ENCODE data around the gene LRMDA. TPM values are rescaled to one million over a fixed set of nuclear protein-coding genes. Genes with fewer than 3 reads are reported as not detected.

LRMDA gene
- total and polyA plus RNA-seq, 2 donors from 2014 or later: 23.2 to 48.6 TPM

- Histone ChIP-seq H3K4me3 (ENCODE audit: low read length in 3 of 3) (no peak overlapping the region), H3K27ac (ENCODE audit: low read depth in 2 of 2, low read length in 2 of 2) (no peak overlapping the region), H3K9me3 (ENCODE audit: control insufficient read depth in 2 of 3, insufficient read depth in 1 of 3, low read length in 3 of 3) (no peaks in the 10 kb centered on the region), H3K9ac (ENCODE audit: low read length in 3 of 3) (no peak overlapping the region), H3K27me3 (ENCODE audit: control insufficient read depth, insufficient read depth, low read length) (no peaks in the 10 kb centered on the region), H3K4me1 (ENCODE audit: control insufficient read depth in 2 of 3, insufficient read depth in 2 of 3, low read depth in 1 of 3, low read length in 3 of 3) (peaks cover 0 to 3% (median 3%) of the 10 kb centered on the region in 3 donors), H3K36me3 (ENCODE audit: control insufficient read depth in 2 of 3, insufficient read depth in 3 of 3, low read length in 3 of 3) (no peaks in the 10 kb centered on the region)
- TF ChIP-seq CTCF (IDR thresholded peaks at IDR 0.05; ENCODE audit: borderline replicate concordance, extremely low read depth, insufficient read depth): no peak
- peak; percentile 8 for FAIRE-seq
- DNase-seq: peak in 1 of 5 donors; percentile 44
- intact Hi-C loops (cut with DNase I): no loop called here
Measured at GRCh38 chr10:75544386-75544785, 113.0 kb downstream of the LRMDA start.

GRCh38 chr10:75544993-75545706 is 113.7 kb downstream of the LRMDA start:
- H3K27me3 ChIP-seq (ENCODE audit: control insufficient read depth, insufficient read depth, low read length): no peaks in the 10 kb centered on the region
- no peak for DNase-seq
- no peaks in the 10 kb centered on the region for H3K9me3 ChIP-seq (ENCODE audit: control insufficient read depth in 2 of 3, insufficient read depth in 1 of 3, low read length in 3 of 3)
- no peaks in the 10 kb centered on the region for H3K36me3 ChIP-seq (ENCODE audit: control insufficient read depth in 2 of 3, insufficient read depth in 3 of 3, low read length in 3 of 3)
- FAIRE-seq: no peak
- no peak overlapping the region for H3K9ac ChIP-seq (ENCODE audit: low read length in 3 of 3)
- H3K4me1 ChIP-seq (ENCODE audit: control insufficient read depth in 2 of 3, insufficient read depth in 2 of 3, low read depth in 1 of 3, low read length in 3 of 3): peaks cover 0 to 3% (median 3%) of the 10 kb centered on the region in 3 donors
- peak overlapping the region in 1 of 2 donors; percentile 7 for H3K27ac ChIP-seq (ENCODE audit: low read depth in 2 of 2, low read length in 2 of 2)
- no peak for TF ChIP-seq CTCF (IDR thresholded peaks at IDR 0.05; ENCODE audit: borderline replicate concordance, extremely low read depth, insufficient read depth)
- intact Hi-C loops (cut with DNase I): no loop called here
- H3K4me3 ChIP-seq (ENCODE audit: low read length in 3 of 3): no peak overlapping the region

- no peak for TF ChIP-seq CTCF (IDR thresholded peaks at IDR 0.05; ENCODE audit: borderline replicate concordance, extremely low read depth, insufficient read depth)
- FAIRE-seq (no peak), DNase-seq (no peak)
- no peak overlapping the region for H3K27ac ChIP-seq (ENCODE audit: low read depth in 2 of 2, low read length in 2 of 2)
- H3K36me3 ChIP-seq (ENCODE audit: control insufficient read depth in 2 of 3, insufficient read depth in 3 of 3, low read length in 3 of 3): no peaks in the 10 kb centered on the region
- no peak overlapping the region for H3K4me3 ChIP-seq (ENCODE audit: low read length in 3 of 3)
- no peaks in the 10 kb centered on the region for H3K27me3 ChIP-seq (ENCODE audit: control insufficient read depth, insufficient read depth, low read length)
- H3K4me1 ChIP-seq (ENCODE audit: control insufficient read depth in 2 of 3, insufficient read depth in 2 of 3, low read depth in 1 of 3, low read length in 3 of 3): peaks cover 0 to 3% (median 3%) of the 10 kb centered on the region in 3 donors
- no peaks in the 10 kb centered on the region for H3K9me3 ChIP-seq (ENCODE audit: control insufficient read depth in 2 of 3, insufficient read depth in 1 of 3, low read length in 3 of 3)
- H3K9ac ChIP-seq (ENCODE audit: low read length in 3 of 3): no peak overlapping the region
- intact Hi-C loops (cut with DNase I): no loop called here
Measured at GRCh38 chr10:75546004-75546403, 114.6 kb downstream of the LRMDA start.
